ENCODE measurements around the gene VPS13D.

- TF ChIP-seq ETS1 (IDR thresholded peaks at IDR 0.05): no peak
- no peak for TF ChIP-seq CTCF (conservative IDR thresholded peaks at IDR 0.05; ENCODE audit: low read depth in 2 of 2)
- TF ChIP-seq STAT1 (IDR thresholded peaks at IDR 0.05; ENCODE audit: unreplicated experiment): no peak
- TF ChIP-seq POLR2AphosphoS5 (IDR thresholded peaks at IDR 0.05; ENCODE audit: low read depth): no peak
- no peak for TF ChIP-seq EZH2 (IDR thresholded peaks at IDR 0.05; ENCODE audit: low read depth, unreplicated experiment)
- no peak for TF ChIP-seq REST (IDR thresholded peaks at IDR 0.05; ENCODE audit: unreplicated experiment)
- TF ChIP-seq NANOG (IDR thresholded peaks at IDR 0.05; ENCODE audit: borderline replicate concordance): no peak
- no peak for TF ChIP-seq EZH2phosphoT487 (IDR thresholded peaks at IDR 0.05; ENCODE audit: unreplicated experiment)
- TF ChIP-seq JUNB (IDR thresholded peaks at IDR 0.05; ENCODE audit: unreplicated experiment): no peak
- TF ChIP-seq CREB1 (CRISPR knock-in tag; IDR thresholded peaks at IDR 0.05; ENCODE audit: low read depth): no peak
- no peak for TF ChIP-seq ZNF462 (CRISPR knock-in tag; IDR thresholded peaks at IDR 0.05)
- TF ChIP-seq ZNF114 (CRISPR knock-in tag; IDR thresholded peaks at IDR 0.05): no peak
Observed at GRCh38 chr1:12339811-12340543, 110.1 kb downstream of the VPS13D start.

All from GM23338 (cell line).